Stimulated activated naive CD8-positive, alpha-beta T cell treated with anti-CD3 and anti-CD28 coated beads, Interleukin-15, amount 100 ng/mL, for 72 hours (primary cell): Measurements from ENCODE around the gene TCF19.
"Not testable (repeated sequence)": the region's sequence is repeated elsewhere in the genome, so short reads cannot be mapped to it uniquely, and the experiment has no call there.

Source experiments
- ATAC-seq: fragments of 150-1000 bp; cut with Tn5 transposase; 2 replicates; pipeline ENCODE4 v1.10.0; 2021; ENCODE audit warnings: mild to moderate bottlenecking, moderate library complexity
- DNase-seq, 2 donors: peaks; one replicate each; pipeline ENCODE4 v3.0.0; 2021 to 2022
- H3K27ac Mint-ChIP-seq, 2 donors: one replicate each; pipeline ENCODE4 v1.8.0; 2022; ENCODE audit warnings: mild to moderate bottlenecking in 2 of 2, mixed read lengths in 2 of 2, moderate library complexity in 2 of 2
- H3K27me3 Mint-ChIP-seq: one replicate; pipeline ENCODE4 v1.8.0; 2022; ENCODE audit warnings: mixed read lengths
- H3K4me1 Mint-ChIP-seq: one replicate; pipeline ENCODE4 v1.8.0; 2022; ENCODE audit warnings: mild to moderate bottlenecking, mixed read lengths
- H3K4me3 Mint-ChIP-seq, 2 donors: one replicate each; pipeline ENCODE4 v1.8.0; 2022; ENCODE audit warnings: mild to moderate bottlenecking in 2 of 2, mixed read lengths in 2 of 2, moderate library complexity in 1 of 2
- H3K9me3 Mint-ChIP-seq, 2 donors: one replicate each; pipeline ENCODE4 v1.8.0; 2022; ENCODE audit warnings: mixed read lengths in 2 of 2

The TCF19 gene

DNA sequence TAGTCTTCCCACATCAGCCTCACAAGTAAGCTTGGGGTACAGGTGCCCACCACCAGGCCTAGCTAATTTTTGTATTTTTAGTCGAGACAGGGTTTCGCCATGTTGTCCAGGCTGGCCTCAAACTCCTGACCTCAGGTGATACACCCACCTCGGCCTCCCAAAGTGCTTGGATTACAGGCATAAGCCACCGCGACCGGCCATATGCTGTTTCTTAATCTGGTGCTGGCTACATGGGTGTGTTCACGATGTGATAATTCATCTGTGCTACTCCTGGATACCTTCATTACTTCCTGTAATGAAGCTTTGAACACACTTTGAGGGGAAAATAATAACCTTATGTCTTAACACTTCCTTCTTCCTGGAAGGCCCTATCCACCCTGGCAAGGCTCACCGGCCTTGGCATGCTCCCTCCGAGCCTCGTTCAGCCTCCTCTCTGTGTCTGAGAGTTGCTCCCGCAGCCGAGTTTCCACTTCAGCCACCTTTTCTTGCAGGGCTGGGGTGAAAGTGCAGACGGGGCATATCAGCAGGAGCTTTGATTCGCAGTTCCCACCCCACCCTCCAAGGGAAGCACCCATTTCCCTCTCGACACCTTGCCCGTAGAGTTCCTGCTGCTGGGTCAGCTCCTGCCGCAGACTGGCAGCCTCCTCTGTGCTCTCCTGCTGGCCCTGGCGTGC, 14.0 kb upstream of the TCF19 start:
- no peaks in the 10 kb centered on the region for H3K4me1 Mint-ChIP-seq
- H3K27me3 Mint-ChIP-seq: no peaks in the 10 kb centered on the region
- no peak overlapping the region for H3K27ac Mint-ChIP-seq
- no peak overlapping the region for H3K4me3 Mint-ChIP-seq
- ATAC-seq: no peak
- DNase-seq: no peak
- no peaks in the 10 kb centered on the region for H3K9me3 Mint-ChIP-seq

DNA sequence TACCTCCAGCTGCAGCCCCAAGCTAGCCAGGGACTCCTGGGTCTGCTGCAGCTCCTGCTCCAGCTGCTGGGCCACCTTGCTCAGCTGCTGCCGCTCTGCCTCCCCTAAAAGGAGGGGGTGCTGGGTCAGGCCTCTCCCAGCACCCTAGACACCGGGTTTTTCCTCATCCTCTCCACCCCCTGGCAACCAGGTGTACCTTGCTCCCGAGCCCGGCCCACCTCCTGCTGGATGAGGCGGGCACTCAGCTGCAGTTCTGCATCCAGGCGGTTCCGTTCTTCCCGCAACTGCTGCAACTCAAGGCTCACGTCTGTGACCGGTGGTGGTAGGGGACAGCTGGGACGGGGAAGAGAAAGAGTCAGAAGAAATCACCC, 13.4 kb upstream of the TCF19 start:
- ATAC-seq (no peak), DNase-seq (no peak)
- Mint-ChIP-seq H3K4me3 (no peak overlapping the region), H3K27me3 (no peaks in the 10 kb centered on the region), H3K27ac (no peak overlapping the region), H3K9me3 (no peaks in the 10 kb centered on the region), H3K4me1 (no peaks in the 10 kb centered on the region)

GRCh38 chr6:31145386-31145785, 13.0 kb upstream of the TCF19 start:
- H3K27ac Mint-ChIP-seq: no peak overlapping the region
- DNase-seq (no peak), ATAC-seq (no peak)
- H3K9me3 Mint-ChIP-seq: no peaks in the 10 kb centered on the region
- H3K27me3 Mint-ChIP-seq: no peaks in the 10 kb centered on the region
- no peak overlapping the region for H3K4me3 Mint-ChIP-seq
- H3K4me1 Mint-ChIP-seq: no peaks in the 10 kb centered on the region

DNA sequence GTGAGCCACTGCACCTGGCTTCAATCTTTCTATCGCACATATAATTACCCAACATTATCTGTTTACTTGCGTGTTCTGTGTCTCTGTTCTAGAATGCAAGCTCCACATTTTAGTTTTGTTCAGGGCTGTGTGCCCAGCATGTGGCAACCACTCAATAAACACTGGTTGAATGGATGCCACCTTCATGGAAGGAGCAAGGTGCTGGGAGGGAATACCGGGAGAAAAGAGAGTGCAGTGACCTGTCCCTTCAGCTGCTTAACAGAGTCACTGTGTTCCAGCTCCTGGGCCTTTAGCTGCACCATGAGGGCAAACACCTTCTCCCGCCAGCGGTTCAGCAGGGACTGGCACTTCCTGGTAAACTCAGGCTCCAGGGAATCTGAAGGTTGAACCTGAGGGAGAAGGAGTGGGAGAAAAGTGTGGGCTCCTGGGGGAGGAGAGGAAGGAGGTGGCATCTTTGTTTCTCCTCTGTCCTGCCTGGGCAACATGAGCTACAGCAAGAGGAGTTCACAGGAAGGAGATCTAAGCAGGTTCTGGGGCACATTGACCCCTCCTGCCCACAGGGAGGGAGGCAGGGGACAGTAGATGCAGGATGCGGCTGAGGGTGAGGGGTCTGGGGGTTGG, 8.5 kb upstream of the TCF19 start:
- no peak for DNase-seq
- ATAC-seq: no peak
- H3K4me3 Mint-ChIP-seq: no peak overlapping the region
- no peaks in the 10 kb centered on the region for H3K9me3 Mint-ChIP-seq
- H3K27ac Mint-ChIP-seq: peak overlapping the region in 1 of 2 donors; percentile 44
- H3K4me1 Mint-ChIP-seq: peaks cover 8% of the 10 kb centered on the region
- H3K27me3 Mint-ChIP-seq: no peaks in the 10 kb centered on the region

- Mint-ChIP-seq H3K27me3 (no peaks in the 10 kb centered on the region), H3K4me3 (no peak overlapping the region), H3K4me1 (peaks cover 24% of the 10 kb centered on the region), H3K9me3 (no peaks in the 10 kb centered on the region), H3K27ac (no peak overlapping the region)
- no peak for ATAC-seq
- no peak for DNase-seq
These were observed 5.6 kb upstream of the TCF19 start for GRCh38 chr6:31152781-31153180.

GRCh38 chr6:31154436-31154835, 4.0 kb upstream of the TCF19 start:
- Mint-ChIP-seq H3K4me1 (peaks cover 30% of the 10 kb centered on the region), H3K27me3 (no peaks in the 10 kb centered on the region), H3K27ac (no peak overlapping the region), H3K4me3 (no peak overlapping the region), H3K9me3 (no peaks in the 10 kb centered on the region)
- DNase-seq (no peak), ATAC-seq (no peak)

GRCh38 chr6:31156641-31157040, 1.7 kb upstream of the TCF19 start:
- Mint-ChIP-seq H3K27me3 (no peaks in the 10 kb centered on the region), H3K4me1 (peaks cover 51% of the 10 kb centered on the region), H3K4me3 (peak overlapping the region in 1 of 2 donors; percentile 100), H3K27ac (no peak overlapping the region), H3K9me3 (no peaks in the 10 kb centered on the region)
- ATAC-seq (no peak), DNase-seq (no peak)

GRCh38 chr6:31157513-31158139, 763 bp upstream of the TCF19 start, which contains the start of gene CCHCR1:
CCHCR1 (minus strand) TSS chr6:31157802; CDS start chr6:31157600, 202 bp downstream.
- peaks cover 61% of the 10 kb centered on the region for H3K4me1 Mint-ChIP-seq
- H3K27ac Mint-ChIP-seq: peak within 1 kb of the TSS; percentile 89 to 98
- no peak for DNase-seq
- H3K9me3 Mint-ChIP-seq: no peaks in the 10 kb centered on the region
- no peaks in the 10 kb centered on the region for H3K27me3 Mint-ChIP-seq
- H3K4me3 Mint-ChIP-seq: peak within 1 kb of the TSS; percentile 94 to 100
- peak; percentile 64 for ATAC-seq

GRCh38 chr6:31158863-31159855, 770 bp downstream of the TCF19 start:
- DNase-seq: peak; percentile 17 to 29
- Mint-ChIP-seq H3K27ac (peak overlapping the region; percentile 87 to 98), H3K4me3 (peak overlapping the region; percentile 94 to 100), H3K9me3 (no peaks in the 10 kb centered on the region), H3K27me3 (no peaks in the 10 kb centered on the region), H3K4me1 (peaks cover 76% of the 10 kb centered on the region)
- ATAC-seq: peak; percentile 38

DNA sequence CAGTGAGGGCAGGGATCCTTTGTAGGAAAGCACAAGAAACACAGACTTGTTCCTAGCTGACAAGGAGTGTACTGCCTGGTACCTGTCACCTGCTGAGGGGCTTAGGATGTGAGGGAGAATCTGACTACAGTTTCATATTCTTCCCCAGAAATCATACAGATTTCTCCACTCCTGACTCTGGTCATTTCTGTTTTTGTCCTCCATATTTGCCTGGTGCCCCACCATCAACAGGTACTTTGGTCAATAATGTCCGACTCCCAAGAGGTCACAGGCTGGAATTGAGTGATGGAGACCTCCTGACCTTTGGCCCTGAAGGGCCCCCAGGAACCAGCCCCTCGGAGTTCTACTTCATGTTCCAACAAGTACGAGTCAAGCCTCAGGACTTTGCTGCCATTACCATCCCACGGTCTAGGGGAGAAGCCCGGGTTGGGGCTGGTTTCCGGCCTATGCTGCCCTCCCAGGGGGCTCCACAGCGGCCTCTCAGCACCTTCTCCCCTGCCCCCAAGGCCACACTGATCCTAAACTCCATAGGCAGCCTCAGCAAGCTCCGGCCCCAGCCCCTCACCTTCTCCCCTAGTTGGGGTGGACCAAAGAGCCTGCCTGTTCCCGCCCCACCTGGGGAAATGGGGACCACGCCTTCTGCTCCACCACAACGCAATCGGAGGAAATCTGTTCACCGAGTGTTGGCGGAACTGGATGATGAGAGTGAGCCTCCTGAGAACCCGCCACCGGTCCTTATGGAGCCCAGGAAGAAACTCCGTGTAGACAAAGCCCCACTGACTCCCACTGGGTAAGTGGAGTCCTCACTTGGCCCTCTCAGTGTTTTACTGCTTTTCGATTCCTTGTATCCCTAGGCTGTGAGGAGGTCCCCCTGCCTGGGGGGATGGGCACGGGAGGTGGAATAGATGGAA, 3.1 kb downstream of the TCF19 start:
- ATAC-seq: no peak
- Mint-ChIP-seq H3K27me3 (no peaks in the 10 kb centered on the region), H3K4me3 (peak overlapping the region in 1 of 2 donors; percentile 17), H3K4me1 (peaks cover 77% of the 10 kb centered on the region), H3K27ac (peak overlapping the region in 1 of 2 donors; percentile 55), H3K9me3 (no peaks in the 10 kb centered on the region)
- no peak for DNase-seq

GRCh38 chr6:31162463-31163165, 4.2 kb downstream of the TCF19 start:
- Mint-ChIP-seq H3K27ac (no peak overlapping the region), H3K4me3 (no peak overlapping the region), H3K27me3 (no peaks in the 10 kb centered on the region), H3K4me1 (peaks cover 66% of the 10 kb centered on the region), H3K9me3 (no peaks in the 10 kb centered on the region)
- ATAC-seq (no peak), DNase-seq (no peak)

DNA sequence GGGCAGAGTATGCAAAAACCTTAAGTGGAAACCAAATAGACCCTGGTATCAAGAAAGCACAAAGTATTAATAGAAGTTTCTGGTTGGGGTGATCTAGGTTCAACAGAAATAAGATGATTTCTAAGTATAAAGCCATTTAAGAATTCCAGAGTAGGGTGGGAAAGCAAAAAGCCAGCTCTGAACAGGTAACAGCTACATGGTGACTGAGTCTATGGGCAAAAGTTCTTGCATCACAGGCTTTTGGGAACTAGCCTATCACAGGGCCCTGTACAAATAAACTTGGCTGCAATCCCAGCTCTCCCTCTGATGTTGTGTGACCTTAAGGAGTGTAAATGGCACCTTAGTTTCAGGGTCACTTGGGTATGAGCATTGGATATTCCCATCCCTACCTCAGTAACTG, 5.5 kb downstream of the TCF19 start:
- Mint-ChIP-seq H3K27ac (no peak overlapping the region), H3K4me1 (peaks cover 61% of the 10 kb centered on the region), H3K27me3 (no peaks in the 10 kb centered on the region), H3K4me3 (no peak overlapping the region), H3K9me3 (no peaks in the 10 kb centered on the region)
- ATAC-seq (no peak), DNase-seq (no peak)

GRCh38 chr6:31164475-31165063, 6.2 kb downstream of the TCF19 start:
- not testable (repeated sequence) for DNase-seq
- ATAC-seq: peak; percentile 21

More at GRCh38 chr6:31164475-31165063, 6.2 kb downstream of the TCF19 start:
- H3K27me3 Mint-ChIP-seq, H3K9me3 Mint-ChIP-seq, H3K27ac Mint-ChIP-seq, H3K4me3 Mint-ChIP-seq: not testable (repeated sequence)
- H3K4me1 Mint-ChIP-seq: peaks cover 57% of the 10 kb centered on the region
